SH-SY5Y (cell line): ENCODE measurements around the gene HYDIN.

Source experiments
- GATA2 ChIP-seq: IDR thresholded peaks from 2 replicates; pipeline ENCODE4 v1.6.1; 2011; ENCODE audit warnings: mild to moderate bottlenecking, low read depth, low read length
- GATA3 ChIP-seq: IDR thresholded peaks from 2 replicates; pipeline ENCODE4 v1.6.1; 2011; ENCODE audit warnings: low read depth, mild to moderate bottlenecking, low read length, moderate library complexity

Gene HYDIN

GRCh38 chr16:71201054-71201453 is 29.5 kb downstream of the HYDIN start:
- TF ChIP-seq GATA2: no peak
- no peak for TF ChIP-seq GATA3

GRCh38 chr16:71198408-71198807 is 32.1 kb downstream of the HYDIN start:
- no peak for TF ChIP-seq GATA2
- TF ChIP-seq GATA3: no peak

- no peak for TF ChIP-seq GATA3
- no peak for TF ChIP-seq GATA2
These were observed 38.1 kb downstream of the HYDIN start for GRCh38 chr16:71192387-71192786.

GRCh38 chr16:71188956-71189712 is 41.4 kb downstream of the HYDIN start:
- TF ChIP-seq GATA3: no peak
- no peak for TF ChIP-seq GATA2

- TF ChIP-seq GATA3 (no peak), GATA2 (no peak)
These were observed 45.2 kb downstream of the HYDIN start for GRCh38 chr16:71185347-71185746.

GRCh38 chr16:71179569-71179968 is 51.0 kb downstream of the HYDIN start:
- TF ChIP-seq GATA3 (no peak), GATA2 (no peak)

- TF ChIP-seq GATA3 (no peak), GATA2 (no peak)
These were observed 57.9 kb downstream of the HYDIN start for GRCh38 chr16:71172481-71173207.

- TF ChIP-seq GATA2: no peak
- TF ChIP-seq GATA3: no peak
These were observed 421.0 kb downstream of the HYDIN start for GRCh38 chr16:70809392-70810060.

- TF ChIP-seq GATA2 (no peak), GATA3 (no peak)
These were observed 422.2 kb downstream of the HYDIN start for GRCh38 chr16:70808371-70808770.

- TF ChIP-seq GATA3 (no peak), GATA2 (no peak)
These were observed 424.7 kb downstream of the HYDIN start for GRCh38 chr16:70805787-70806186.

GRCh38 chr16:70805380-70805779 is 425.1 kb downstream of the HYDIN start:
- TF ChIP-seq GATA3 (no peak), GATA2 (no peak)

GRCh38 chr16:70804734-70805169 is 425.8 kb downstream of the HYDIN start:
- TF ChIP-seq GATA2 (no peak), GATA3 (no peak)

GRCh38 chr16:70804153-70804733 is 426.3 kb downstream of the HYDIN start:
- TF ChIP-seq GATA3: no peak
- no peak for TF ChIP-seq GATA2

- TF ChIP-seq GATA2: no peak
- TF ChIP-seq GATA3: no peak
These were observed 427.2 kb downstream of the HYDIN start for GRCh38 chr16:70803319-70803718.
